SJCRH30 (cell line): Measurements from ENCODE around the gene GRID1. TPM values are rescaled to one million over a fixed set of nuclear protein-coding genes. Genes with fewer than 3 reads are reported as not detected.
"Not testable (repeated sequence)": the region's sequence is repeated elsewhere in the genome, so short reads cannot be mapped to it uniquely, and the experiment has no call there.

Source experiments
- DNase-seq, 2 experiments: peaks; one replicate each; pipeline ENCODE4 v3.0.0-alpha.2; 2015 to 2020
- H3K27ac ChIP-seq: fragments of 250-450 bp; sonication (Bioruptor Pico); 2 replicates; pipeline ENCODE4 v1.5.1; 2020; ENCODE audit warnings: mild to moderate bottlenecking, moderate library complexity
- H3K27me3 ChIP-seq: fragments of 250-450 bp; sonication (Bioruptor Pico); 2 replicates; pipeline ENCODE4 v1.5.1; 2020; ENCODE audit warnings: mild to moderate bottlenecking, moderate library complexity
- H3K36me3 ChIP-seq: fragments of 250-450 bp; sonication (Bioruptor Pico); 2 replicates; pipeline ENCODE4 v1.5.1; 2020; ENCODE audit warnings: mild to moderate bottlenecking, moderate library complexity
- H3K4me1 ChIP-seq: fragments of 250-450 bp; sonication (Bioruptor Pico); 2 replicates; pipeline ENCODE4 v1.5.1; 2020; ENCODE audit warnings: mild to moderate bottlenecking, moderate library complexity
- H3K4me3 ChIP-seq: fragments of 250-450 bp; sonication (Bioruptor Pico); 2 replicates; pipeline ENCODE4 v1.5.1; 2020; ENCODE audit warnings: mild to moderate bottlenecking, moderate library complexity
- H3K9me3 ChIP-seq: fragments of 250-450 bp; sonication (Bioruptor Pico); replicated peaks from 2 replicates; pipeline ENCODE4 v1.5.1; 2020; ENCODE audit warnings: mild to moderate bottlenecking, moderate library complexity
- total RNA-seq: library from RNA; depleted of rRNA; stranded (reverse); fragments of >200 nt; shearing (Covaris generic); gene quantifications from 2 replicates; pipeline ENCODE4 v1.2.3, GENCODE V29; 2014

Gene GRID1
- total RNA-seq, 1 experiment from 2014 or later: not detected

DNA sequence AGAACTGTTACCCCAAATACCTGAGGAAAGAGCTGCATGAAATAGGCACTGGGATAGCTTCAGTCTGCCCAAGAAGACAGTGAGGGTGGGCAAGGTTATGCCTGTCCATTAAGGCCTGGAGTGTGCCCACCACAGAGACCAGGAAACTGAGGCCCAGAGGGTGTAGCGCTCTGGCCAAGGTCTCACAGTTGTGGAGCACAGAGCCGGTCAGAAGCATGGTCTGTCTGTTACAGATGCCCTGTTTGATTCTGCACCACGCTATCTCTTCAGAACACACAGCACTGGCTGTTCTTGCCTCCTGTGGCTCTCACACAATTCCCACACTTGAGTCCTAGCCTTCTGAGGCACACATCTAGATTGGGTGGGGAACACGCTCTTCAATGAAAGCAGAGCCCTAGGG is 261.4 kb downstream of the GRID1 start:
- Histone ChIP-seq H3K27me3 (no peaks in the 10 kb centered on the region), H3K36me3 (no peaks in the 10 kb centered on the region), H3K9me3 (no peaks in the 10 kb centered on the region), H3K27ac (no peak overlapping the region), H3K4me3 (no peak overlapping the region), H3K4me1 (no peaks in the 10 kb centered on the region)
- no peak for DNase-seq

- no peaks in the 10 kb centered on the region for H3K36me3 ChIP-seq
- no peaks in the 10 kb centered on the region for H3K9me3 ChIP-seq
- no peak overlapping the region for H3K27ac ChIP-seq
- no peaks in the 10 kb centered on the region for H3K4me1 ChIP-seq
- no peak for DNase-seq
- no peaks in the 10 kb centered on the region for H3K27me3 ChIP-seq
- no peak overlapping the region for H3K4me3 ChIP-seq
These were observed 261.9 kb downstream of the GRID1 start for GRCh38 chr10:86104611-86105145.

DNA sequence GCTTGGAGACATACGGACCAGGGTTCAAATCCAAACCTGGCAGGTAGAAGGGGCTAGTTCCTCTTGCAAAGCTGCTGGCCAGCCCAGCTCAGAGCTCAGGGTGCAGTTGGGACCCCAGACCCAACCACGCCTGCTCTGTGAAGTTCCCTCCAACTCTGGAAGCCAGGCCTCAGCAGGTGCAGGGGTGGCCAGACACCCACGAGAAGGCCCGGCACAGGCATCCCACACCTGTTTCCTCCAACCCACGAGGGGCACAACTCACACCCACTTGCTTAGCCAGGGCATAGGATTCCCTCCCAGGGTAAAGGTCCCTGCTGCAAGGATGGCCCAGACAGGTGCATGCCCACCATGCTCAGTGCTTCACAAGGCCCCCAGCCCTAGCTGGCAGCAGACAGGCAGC is 262.4 kb downstream of the GRID1 start:
- no peak overlapping the region for H3K4me3 ChIP-seq
- no peaks in the 10 kb centered on the region for H3K36me3 ChIP-seq
- no peak for DNase-seq
- no peaks in the 10 kb centered on the region for H3K27me3 ChIP-seq
- no peak overlapping the region for H3K27ac ChIP-seq
- H3K4me1 ChIP-seq: no peaks in the 10 kb centered on the region
- H3K9me3 ChIP-seq: no peaks in the 10 kb centered on the region

DNA sequence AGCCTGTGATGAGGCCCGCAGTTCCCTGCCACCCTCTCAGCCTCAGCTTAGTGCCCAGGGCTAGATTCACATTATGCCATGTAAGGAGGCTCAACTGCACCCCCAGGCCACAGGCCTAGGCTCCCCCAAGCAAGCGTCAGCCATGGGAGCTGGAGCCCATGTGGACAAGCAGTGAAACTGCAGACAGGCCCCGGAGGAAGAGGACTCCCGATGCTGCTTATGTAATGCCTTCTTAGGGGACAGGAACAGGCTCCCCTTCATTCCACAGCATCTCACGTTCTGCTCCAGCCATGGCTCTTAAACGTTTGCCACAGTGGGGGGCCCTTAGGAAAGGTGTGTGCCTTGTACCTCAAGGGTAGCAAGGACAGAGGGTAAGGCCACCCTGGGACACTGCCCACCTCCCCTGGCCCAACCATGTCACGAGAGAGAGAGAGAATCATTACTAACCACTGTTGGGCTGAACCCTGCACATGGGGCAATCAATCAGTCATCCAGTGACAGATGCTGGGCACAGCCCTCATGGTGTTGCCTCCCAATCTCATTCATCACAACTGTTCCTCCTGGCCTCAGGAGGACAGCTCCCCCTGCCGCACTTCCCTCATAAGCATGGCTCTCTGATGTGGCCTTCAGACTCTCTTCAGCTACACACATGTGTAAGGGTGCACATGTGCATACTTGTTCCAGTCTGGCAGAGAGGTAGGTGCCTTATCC is 263.0 kb downstream of the GRID1 start:
- Histone ChIP-seq H3K27me3 (no peaks in the 10 kb centered on the region), H3K36me3 (no peaks in the 10 kb centered on the region), H3K4me3 (no peak overlapping the region), H3K9me3 (no peaks in the 10 kb centered on the region), H3K4me1 (no peaks in the 10 kb centered on the region), H3K27ac (no peak overlapping the region)
- peak in 1 of 2 experiments; percentile 2 for DNase-seq

DNA sequence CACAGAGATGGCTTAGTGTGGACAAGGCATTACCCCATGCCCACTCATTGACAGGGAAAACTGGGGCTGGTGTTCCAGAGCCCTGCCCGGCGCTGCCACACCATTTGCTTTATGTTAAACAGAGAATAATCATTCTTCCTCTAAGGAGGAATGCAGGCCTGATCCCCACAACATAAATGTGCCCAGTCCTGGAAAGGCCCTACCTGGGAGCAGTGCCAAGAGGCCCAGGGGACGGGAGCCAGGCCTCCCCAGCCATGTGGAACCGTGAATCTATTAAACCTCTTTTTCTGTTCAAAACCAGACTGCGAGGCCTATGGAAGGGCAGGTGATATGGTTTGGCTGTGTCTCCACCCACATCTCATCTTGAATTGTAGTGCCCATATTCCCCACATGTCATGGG is 264.1 kb downstream of the GRID1 start:
- no peak overlapping the region for H3K27ac ChIP-seq
- H3K27me3 ChIP-seq: no peaks in the 10 kb centered on the region
- no peaks in the 10 kb centered on the region for H3K9me3 ChIP-seq
- DNase-seq: no peak
- no peaks in the 10 kb centered on the region for H3K4me1 ChIP-seq
- H3K4me3 ChIP-seq: no peak overlapping the region
- no peaks in the 10 kb centered on the region for H3K36me3 ChIP-seq

DNA sequence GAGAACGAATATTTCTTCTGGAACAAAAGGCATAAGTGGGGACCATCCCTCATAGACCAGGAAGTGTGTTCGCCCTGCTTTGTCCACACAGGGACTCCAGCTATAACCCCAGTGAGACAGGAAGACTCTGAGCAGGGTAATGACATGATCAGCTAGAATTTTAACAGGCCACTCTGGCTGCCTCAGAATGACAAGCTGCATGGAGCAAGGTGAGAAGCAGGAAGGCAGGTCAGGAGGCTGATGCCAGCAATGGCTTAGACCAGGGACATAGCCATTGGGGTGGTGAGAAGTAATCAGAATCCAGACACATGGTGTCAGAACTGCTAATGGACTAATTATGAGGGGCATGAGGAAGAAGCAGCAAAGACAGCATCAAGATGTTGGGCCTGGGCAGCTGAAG is 264.6 kb downstream of the GRID1 start:
- H3K9me3 ChIP-seq: no peaks in the 10 kb centered on the region
- no peaks in the 10 kb centered on the region for H3K4me1 ChIP-seq
- DNase-seq: no peak

DNA sequence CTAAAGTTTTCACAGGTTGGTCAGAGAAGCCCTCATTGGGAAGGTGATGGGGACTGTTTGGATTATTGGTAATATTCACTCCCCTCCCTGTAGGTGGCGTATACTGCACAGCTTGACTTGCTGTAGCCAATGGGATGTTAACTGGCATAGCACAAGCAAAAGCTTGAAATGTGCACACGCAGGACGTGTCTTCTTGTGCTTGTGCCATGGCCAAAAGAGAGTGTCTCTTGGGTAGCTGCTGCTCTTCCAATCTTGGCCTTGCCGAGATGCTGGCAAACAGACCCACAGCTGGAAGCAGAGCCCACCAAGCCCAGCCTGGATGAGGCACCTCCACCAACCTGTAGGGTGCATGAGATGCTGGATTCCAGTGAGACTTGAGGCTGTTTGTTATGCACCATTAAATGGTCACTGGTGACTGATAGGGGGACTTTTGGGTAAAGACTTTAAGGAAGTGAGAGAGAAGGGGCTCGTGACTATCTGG is 266.0 kb downstream of the GRID1 start:
- Histone ChIP-seq H3K27ac (no peak overlapping the region), H3K27me3 (no peaks in the 10 kb centered on the region), H3K9me3 (no peaks in the 10 kb centered on the region), H3K4me3 (no peak overlapping the region), H3K4me1 (no peaks in the 10 kb centered on the region), H3K36me3 (no peaks in the 10 kb centered on the region)
- DNase-seq: peak in 1 of 2 experiments; percentile 31

More for the DNA sequence above, 264.6 kb downstream of the GRID1 start:
- H3K36me3 ChIP-seq: no peaks in the 10 kb centered on the region
- H3K27me3 ChIP-seq: no peaks in the 10 kb centered on the region
- H3K4me3 ChIP-seq: no peak overlapping the region
- H3K27ac ChIP-seq: no peak overlapping the region

- DNase-seq: no peak
- no peaks in the 10 kb centered on the region for H3K4me1 ChIP-seq
- H3K36me3 ChIP-seq: no peaks in the 10 kb centered on the region
- H3K27me3 ChIP-seq: no peaks in the 10 kb centered on the region
- H3K27ac ChIP-seq: no peak overlapping the region
- no peaks in the 10 kb centered on the region for H3K9me3 ChIP-seq
- no peak overlapping the region for H3K4me3 ChIP-seq
These were observed 266.9 kb downstream of the GRID1 start for GRCh38 chr10:86099542-86100334.

DNA sequence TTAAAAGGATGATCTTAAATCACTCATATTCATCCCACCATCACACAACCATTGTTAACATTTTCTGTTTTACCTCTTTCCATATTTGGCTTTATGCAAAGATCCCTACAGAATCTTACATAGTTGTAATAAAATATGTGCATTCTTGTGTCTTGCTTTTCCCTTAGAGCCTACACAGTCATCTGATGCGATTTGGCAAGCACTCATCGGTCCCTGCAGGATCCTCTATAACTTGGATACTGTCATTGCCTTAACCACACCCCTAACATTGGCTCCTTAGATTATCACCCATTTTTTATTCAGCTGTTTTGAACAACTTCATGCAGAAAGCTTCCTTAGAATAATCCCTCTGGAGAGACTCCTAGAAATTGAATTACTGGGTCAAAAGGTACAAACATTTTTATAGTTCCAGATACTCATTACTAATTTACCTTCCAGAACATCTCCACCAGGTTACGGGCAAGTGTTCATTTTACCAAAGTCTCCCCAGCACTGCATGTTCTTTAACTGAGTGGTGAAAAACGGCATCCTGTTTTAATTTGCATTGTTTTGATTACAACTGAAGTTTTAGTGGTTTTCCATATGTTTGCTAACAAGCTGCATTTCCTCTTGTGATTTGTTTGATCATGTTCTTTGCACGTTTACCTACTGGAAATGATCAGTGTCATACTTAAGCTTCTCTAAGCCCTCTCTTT is 268.3 kb downstream of the GRID1 start:
- H3K4me1 ChIP-seq: no peaks in the 10 kb centered on the region
- H3K36me3 ChIP-seq: no peaks in the 10 kb centered on the region
- no peaks in the 10 kb centered on the region for H3K9me3 ChIP-seq

GRCh38 chr10:86095061-86095460 is 271.5 kb downstream of the GRID1 start:
- DNase-seq, H3K4me1 ChIP-seq, H3K36me3 ChIP-seq, H3K9me3 ChIP-seq, H3K27me3 ChIP-seq, H3K4me3 ChIP-seq, H3K27ac ChIP-seq: not testable (repeated sequence)

More for the DNA sequence above, 268.3 kb downstream of the GRID1 start:
- no peak overlapping the region for H3K27ac ChIP-seq
- no peaks in the 10 kb centered on the region for H3K27me3 ChIP-seq
- DNase-seq: no peak
- no peak overlapping the region for H3K4me3 ChIP-seq

- not testable (repeated sequence) for H3K27ac ChIP-seq, DNase-seq, H3K4me3 ChIP-seq
These were observed 274.3 kb downstream of the GRID1 start for GRCh38 chr10:86092311-86092710.

GRCh38 chr10:86091216-86091615 is 275.4 kb downstream of the GRID1 start:
- DNase-seq: no peak
- Histone ChIP-seq H3K9me3 (no peaks in the 10 kb centered on the region), H3K4me3 (no peak overlapping the region), H3K36me3 (no peaks in the 10 kb centered on the region), H3K4me1 (no peaks in the 10 kb centered on the region), H3K27me3 (no peaks in the 10 kb centered on the region), H3K27ac (no peak overlapping the region)

More at GRCh38 chr10:86092311-86092710, 274.3 kb downstream of the GRID1 start:
- not testable (repeated sequence) for H3K27me3 ChIP-seq, H3K4me1 ChIP-seq, H3K9me3 ChIP-seq, H3K36me3 ChIP-seq

- H3K36me3 ChIP-seq: no peaks in the 10 kb centered on the region
- no peak overlapping the region for H3K27ac ChIP-seq
- H3K4me3 ChIP-seq: no peak overlapping the region
- H3K4me1 ChIP-seq: no peaks in the 10 kb centered on the region
- no peaks in the 10 kb centered on the region for H3K27me3 ChIP-seq
- no peaks in the 10 kb centered on the region for H3K9me3 ChIP-seq
- DNase-seq: no peak
These were observed 275.8 kb downstream of the GRID1 start for GRCh38 chr10:86090807-86091206.

DNA sequence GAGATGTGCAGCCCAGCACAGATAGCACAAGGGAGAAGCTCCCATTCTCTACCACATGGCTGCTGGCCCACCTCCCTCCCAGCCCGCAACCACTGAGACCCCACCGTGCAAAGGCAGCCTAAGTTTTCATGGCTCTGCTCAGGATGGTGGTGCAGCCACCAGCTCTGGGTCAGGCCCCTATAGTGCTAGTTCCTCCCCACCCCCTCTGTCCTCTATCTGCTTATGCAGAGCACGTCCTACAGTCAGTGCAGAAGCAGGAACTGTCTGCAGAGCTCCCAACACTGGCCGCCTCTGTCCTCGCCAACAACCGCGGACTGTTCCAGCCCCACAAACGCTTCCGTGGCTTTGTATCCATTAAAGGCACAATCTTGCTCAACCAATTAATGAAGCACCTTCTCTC is 278.9 kb downstream of the GRID1 start:
- Histone ChIP-seq H3K4me3 (no peak overlapping the region), H3K36me3 (no peaks in the 10 kb centered on the region), H3K4me1 (no peaks in the 10 kb centered on the region), H3K27me3 (no peaks in the 10 kb centered on the region), H3K9me3 (no peaks in the 10 kb centered on the region), H3K27ac (no peak overlapping the region)
- DNase-seq: no peak

- H3K27me3 ChIP-seq: no peaks in the 10 kb centered on the region
- no peaks in the 10 kb centered on the region for H3K4me1 ChIP-seq
- H3K27ac ChIP-seq: no peak overlapping the region
- no peak overlapping the region for H3K4me3 ChIP-seq
- no peaks in the 10 kb centered on the region for H3K36me3 ChIP-seq
- DNase-seq: no peak
- H3K9me3 ChIP-seq: no peaks in the 10 kb centered on the region
These were observed 280.2 kb downstream of the GRID1 start for GRCh38 chr10:86086418-86086817.
